K562 (cell line): ENCODE data around the gene SLC24A3. TPM values are rescaled to one million over a fixed set of nuclear protein-coding genes. Genes with fewer than 3 reads are reported as not detected.

ENCODE experiments used
- ATAC-seq: fragments of 200-7000 bp; cut with Tn5 transposase; 3 replicates; pipeline ENCODE4 v1.9.1; 2020; ENCODE audit warnings: moderate library complexity
- BruUV-seq: library from RNA; stranded (reverse); fragments of 400-500 nt; replicated peaks from 2 replicates; lab custom pipeline; 2021; lab: Mats Ljungman, UMichigan
- CTCF ChIA-PET: fragments of 300-600 bp; formaldehyde crosslinking; extraction: SDS; loops from one replicate; lab custom pipeline; 2021; ENCODE audit warnings: low intra/inter-chr PET ratio; lab: Yijun Ruan, JAX
- POLR2A ChIA-PET: fragments of 300-600, 350-650 bp; sonication (Branson Sonifier 250); formaldehyde crosslinking; extraction: SDS; loops from one replicate; lab custom pipeline; 2021; ENCODE audit warnings: antibody characterized with exemption, inconsistent platforms; lab: Yijun Ruan, JAX
- DNase-seq, 4 experiments: peaks; one replicate each; pipeline versions ENCODE4 v3.0.0 to v3.0.0-alpha.2; 2011 to 2018; ENCODE audit warnings: low spot score in 3 of 4, mixed read lengths in 3 of 4; ENCODE audit errors: extremely low read depth in 1 of 4
- FAIRE-seq: peaks from 2 replicates; lab custom pipeline; 2011; peaks lifted over from hg19 to GRCh38; lab: Jason Lieb, UNC
- H2AFZ ChIP-seq: 2 replicates; pipeline ENCODE4 v1.6.0; 2011; ENCODE audit warnings: low read depth, low read length, control low read depth, inconsistent platforms
- H3K27ac ChIP-seq: fragments of 200-600 bp; 3 replicates; pipeline ENCODE4 v1.8.0; 2011; ENCODE audit warnings: low read depth, mild to moderate bottlenecking, control low read depth, inconsistent platforms, low read length, moderate library complexity, mixed read lengths; ENCODE audit errors: extremely low read depth
- H3K27me3 ChIP-seq, 2 experiments: fragments of 300-600 bp in 1 of 2; 2 replicates in 1 of 2; 3 replicates in 1 of 2; pipeline versions ENCODE4 v1.6.0 to v1.8.0; 2011; ENCODE audit warnings: inconsistent platforms in 2 of 2, low read length in 2 of 2, mild to moderate bottlenecking in 1 of 2, mixed read lengths in 1 of 2, moderate library complexity in 1 of 2; ENCODE audit not compliant: control insufficient read depth in 2 of 2, insufficient read depth in 2 of 2
- H3K36me3 ChIP-seq: fragments of 300-600 bp; 3 replicates; pipeline ENCODE4 v1.8.0; 2011; ENCODE audit warnings: mild to moderate bottlenecking, low read length, inconsistent platforms; ENCODE audit not compliant: control insufficient read depth, insufficient read depth
- H3K4me1 ChIP-seq, 2 experiments: fragments of 200-600 bp in 1 of 2; replicated peaks in 1 of 2; 2 replicates in 1 of 2; 3 replicates in 1 of 2; pipeline versions ENCODE4 v1.5.1 to v1.8.0; 2011; ENCODE audit warnings: inconsistent platforms in 2 of 2, low read length in 2 of 2, mild to moderate bottlenecking in 1 of 2, mixed read lengths in 1 of 2, moderate library complexity in 1 of 2; ENCODE audit not compliant: control insufficient read depth in 2 of 2, insufficient read depth in 2 of 2
- H3K4me2 ChIP-seq: 2 replicates; pipeline ENCODE4 v1.6.1; 2011; ENCODE audit warnings: low read length, control low read depth, inconsistent platforms, mixed read lengths; ENCODE audit not compliant: insufficient read depth
- H3K4me3 ChIP-seq: fragments of 200-600 bp; sonication (generic), shearing (Covaris generic); 2 replicates; pipeline ENCODE4 v1.5.1; 2016; ENCODE audit warnings: control low read depth, inconsistent platforms
- H3K79me2 ChIP-seq: fragments of 200-600 bp; 3 replicates; pipeline ENCODE4 v1.8.0; 2011; ENCODE audit warnings: low read length, inconsistent platforms; ENCODE audit not compliant: control insufficient read depth, insufficient read depth
- H3K9ac ChIP-seq, 2 experiments: 2 replicates each; pipeline versions ENCODE4 v1.6.0 to v1.6.1; 2011; ENCODE audit warnings: low read depth in 2 of 2, low read length in 2 of 2, control low read depth in 1 of 2, inconsistent platforms in 1 of 2, mild to moderate bottlenecking in 1 of 2, mixed read lengths in 1 of 2; ENCODE audit not compliant: insufficient read depth in 1 of 2
- H3K9me1 ChIP-seq: one replicate; pipeline ENCODE4 v1.6.0; 2011; ENCODE audit warnings: inconsistent platforms, mild to moderate bottlenecking, low read length, moderate library complexity; ENCODE audit not compliant: control insufficient read depth, insufficient read depth
- H3K9me3 ChIP-seq: replicated peaks from 2 replicates; pipeline ENCODE4 v1.5.1; 2011; ENCODE audit warnings: low read depth, low read length, inconsistent platforms; ENCODE audit not compliant: control insufficient read depth, insufficient read depth
- H4K20me1 ChIP-seq: replicated peaks from 2 replicates; pipeline ENCODE4 v1.6.1; 2011; ENCODE audit warnings: low read length, inconsistent platforms, mixed read lengths; ENCODE audit not compliant: control insufficient read depth, insufficient read depth
- CBX3 ChIP-seq, 2 experiments: IDR thresholded peaks; 1 replicate in 1 of 2; 2 replicates in 1 of 2; pipeline ENCODE4 v1.6.1; 2012; ENCODE audit warnings: inconsistent platforms in 2 of 2, low read length in 2 of 2, borderline replicate concordance in 1 of 2, control low read depth in 1 of 2
- CREBBP ChIP-seq: IDR thresholded peaks from one replicate; pipeline ENCODE4 v1.6.1; 2012; ENCODE audit warnings: low read depth, mild to moderate bottlenecking, control low read depth, inconsistent platforms, low read length
- FOXK2 ChIP-seq, 2 experiments: fragments of 450-650 bp; IDR thresholded peaks in 1 of 2; conservative IDR thresholded peaks in 1 of 2; 2 replicates each; pipeline ENCODE4 v1.6.1; 2016; ENCODE audit warnings: low read depth in 2 of 2, mild to moderate bottlenecking in 1 of 2
- HES1 ChIP-seq: fragments of 450-650 bp; IDR thresholded peaks from 2 replicates; pipeline ENCODE4 v1.6.1; 2016; ENCODE audit warnings: low read depth, mild to moderate bottlenecking, moderate library complexity
- NCOA2 ChIP-seq, 2 experiments: fragments of 450-650 bp; IDR thresholded peaks; 2 replicates each; pipeline ENCODE4 v1.6.1; 2018; ENCODE audit warnings: mild to moderate bottlenecking in 2 of 2, moderate library complexity in 1 of 2; ENCODE audit not compliant: partially characterized antibody in 2 of 2
- PHF21A ChIP-seq: fragments of 450-650 bp; IDR thresholded peaks from 2 replicates; pipeline ENCODE4 v1.6.1; 2017; ENCODE audit warnings: low read depth, borderline replicate concordance
- RBM17 ChIP-seq: fragments of 200-400 bp; formaldehyde crosslinking; IDR thresholded peaks from 2 replicates; pipeline ENCODE4 v1.6.1; 2017; ENCODE audit warnings: low read depth, mild to moderate bottlenecking, low read length, borderline replicate concordance
- SETDB1 ChIP-seq: IDR thresholded peaks from one replicate; pipeline ENCODE4 v1.6.1; 2012; ENCODE audit warnings: low read length, control low read depth, inconsistent platforms
- TARDBP ChIP-seq: fragments of 450-650 bp; IDR thresholded peaks from 2 replicates; pipeline ENCODE4 v1.6.1; 2016
- TEAD2 ChIP-seq: fragments of 450-650 bp; IDR thresholded peaks from 2 replicates; pipeline ENCODE4 v1.6.1; 2016; ENCODE audit warnings: missing genetic modification characterization, control low read depth, missing compliant biosample characterization
- ZBTB34 ChIP-seq: fragments of 250-450 bp; sonication (Bioruptor Pico); IDR thresholded peaks from 2 replicates; pipeline ENCODE4 v1.8.0; 2021; ENCODE audit warnings: mild to moderate bottlenecking, moderate library complexity
- ZNF197 ChIP-seq: fragments of 200-800 bp; sonication (Bioruptor generic); IDR thresholded peaks from 2 replicates; pipeline ENCODE4 v1.6.1; 2016; ENCODE audit warnings: low read depth, missing genetic modification characterization, missing compliant biosample characterization
- ZNF24 ChIP-seq: fragments of 450-650 bp; IDR thresholded peaks from 2 replicates; pipeline ENCODE4 v1.6.1; 2016
- ZNF280A ChIP-seq: fragments of 450-650 bp; IDR thresholded peaks from 2 replicates; pipeline ENCODE4 v1.6.1; 2018; ENCODE audit warnings: mild to moderate bottlenecking, low read depth; ENCODE audit not compliant: partially characterized antibody
- ZNF280B ChIP-seq: fragments of 250-450 bp; sonication (Bioruptor Pico); IDR thresholded peaks from 2 replicates; pipeline ENCODE4 v1.5.1; 2021; ENCODE audit warnings: mild to moderate bottlenecking
- ZNF431 ChIP-seq: sonication (generic); formaldehyde crosslinking; IDR thresholded peaks from 2 replicates; pipeline ENCODE4 v1.8.0; 2022; ENCODE audit warnings: mild to moderate bottlenecking, missing genetic modification reagents
- ZNF707 ChIP-seq: fragments of 250-450 bp; sonication (Bioruptor Pico); conservative IDR thresholded peaks from 2 replicates; pipeline ENCODE4 v1.8.0; 2022; ENCODE audit warnings: inconsistent platforms, mild to moderate bottlenecking, moderate library complexity
- ZNF780A ChIP-seq: fragments of 250-450 bp; sonication (Bioruptor Pico); IDR thresholded peaks from 2 replicates; pipeline ENCODE4 v1.5.0; 2021; ENCODE audit warnings: mild to moderate bottlenecking
- WGBS: fragments of 100-300 bp; shearing (Covaris generic); methylation state at CpG from one replicate; pipeline ENCODE4 v1.1.6; 2016; ENCODE audit warnings: low coverage, mixed read lengths; ENCODE audit not compliant: insufficient coverage; ENCODE audit errors: missing lambda C conversion rate; 5-methylcytosine and 5-hydroxymethylcytosine counted together
- in situ Hi-C: fragments of 300-500 bp; cut with MboI; formaldehyde crosslinking; loops from 4 replicates; pipeline ENCODE4 v1.15.0; 2018; ENCODE audit warnings: inconsistent platforms, mixed read lengths
- intact Hi-C: fragments of 100-400 bp; cut with micrococcal nuclease; formaldehyde crosslinking; loops from 2 replicates; pipeline ENCODE4 v1.14.2; 2022
- polyA plus RNA-seq, 8 experiments: library from polyadenylated mRNA; depleted of rRNA in 4 of 8; stranded (reverse) in 5 of 8; unstranded in 3 of 8; fragments of >200 nt; fragmentation: Nextera tagmentation in 2 of 8; fragmentation: Illumina TruSeq in 1 of 8; extraction: Ambion mirVana in 2 of 8; extraction: Trizol in 1 of 8; gene quantifications; 2 replicates each; pipeline versions ENCODE4 v1.2.1 to v1.2.3, GENCODE V29; 2011 to 2014; ENCODE audit warnings: inconsistent platforms in 1 of 8, missing spikeins in 1 of 8
- total RNA-seq, 7 experiments: library from RNA; depleted of rRNA in 6 of 7; stranded (reverse); fragments of >200 nt in 6 of 7; fragmentation: Illumina TruSeq in 2 of 7; extraction: Trizol in 2 of 7; gene quantifications; 2 replicates each; pipeline versions ENCODE4 v1.2.1 to v1.2.3, GENCODE V29; 2011 to 2021; ENCODE audit warnings: low replicate concordance in 1 of 7

Gene SLC24A3
- total and polyA plus RNA-seq, 9 of the 15 experiments (the other 6 are each of a cell fraction or from before 2014, with no cell fraction given): not detected

GRCh38 chr20:19344341-19344740 lies 131.9 kb downstream of the SLC24A3 start (continued):
- no peak for TF ChIP-seq ZBTB34 (CRISPR knock-in tag)
- TF ChIP-seq NCOA2 (IDR thresholded peaks at IDR 0.05; ENCODE audit: partially characterized antibody in 2 of 2): no peak
- no peak for TF ChIP-seq HES1
- no peak for TF ChIP-seq ZNF280B (CRISPR knock-in tag)
- TF ChIP-seq ZNF780A (CRISPR knock-in tag): no peak
- TF ChIP-seq, all 486 proteins: peak for 0

- no peak for ATAC-seq
- Histone ChIP-seq H3K9ac (no peak overlapping the region), H2AFZ (no peak overlapping the region), H3K79me2 (no peaks in the 10 kb centered on the region), H3K4me1 (no peaks in the 10 kb centered on the region), H3K27ac (no peak overlapping the region), H3K4me2 (no peak overlapping the region), H3K9me1 (no peaks in the 10 kb centered on the region), H3K4me3 (no peak overlapping the region), H3K36me3 (no peaks in the 10 kb centered on the region), H3K27me3 (no peaks in the 10 kb centered on the region), H4K20me1 (no peaks in the 10 kb centered on the region), H3K9me3 (no peaks in the 10 kb centered on the region)
- CTCF ChIA-PET: no interaction called here
- DNase-seq: no peak
- intact Hi-C loops (no loop called here), in situ Hi-C loops (no loop called here)
- WGBS: 2% methylated on average over 11 of the region's 11 CpGs
- POLR2A ChIA-PET: no interaction called here
- BruUV-seq: no TSS peak
- no peak for FAIRE-seq
- no peak for TF ChIP-seq ZNF197 (CRISPR knock-in tag)
- TF ChIP-seq PHF21A: no peak
- TF ChIP-seq CREBBP: no peak
- no peak for TF ChIP-seq SETDB1
- TF ChIP-seq ZNF24: no peak
- no peak for TF ChIP-seq CBX3 (IDR thresholded peaks at IDR 0.05; ENCODE audit: borderline replicate concordance in 1 of 2, low read length in 2 of 2)
- no peak for TF ChIP-seq ZNF431 (CRISPR knock-in tag)
- no peak for TF ChIP-seq ZNF707 (CRISPR knock-in tag)
- no peak for TF ChIP-seq RBM17
- no peak for TF ChIP-seq TARDBP
- no peak for TF ChIP-seq FOXK2 (conservative IDR thresholded peaks at IDR 0.05 in 1 of 2, IDR thresholded peaks at IDR 0.05 in 1 of 2; ENCODE audit: low read depth in 2 of 2)
- no peak for TF ChIP-seq ZNF280A
- TF ChIP-seq TEAD2 (tag): no peak
Measured at GRCh38 chr20:19347943-19348456, 135.6 kb downstream of the SLC24A3 start.
